Activated naive CD4-positive, alpha-beta T cell treated with anti-CD3 and anti-CD28 coated beads, Interleukin-2, amount 50 U/mL, for 16 hours (primary cell): Measurements from ENCODE around the gene MED14.
"Not testable (repeated sequence)": the region's sequence is repeated elsewhere in the genome, so short reads cannot be mapped to it uniquely, and the experiment has no call there.

Experiments used
- DNase-seq: peaks from one replicate; pipeline ENCODE4 v3.0.0-alpha.2; 2020

The MED14 gene

DNA sequence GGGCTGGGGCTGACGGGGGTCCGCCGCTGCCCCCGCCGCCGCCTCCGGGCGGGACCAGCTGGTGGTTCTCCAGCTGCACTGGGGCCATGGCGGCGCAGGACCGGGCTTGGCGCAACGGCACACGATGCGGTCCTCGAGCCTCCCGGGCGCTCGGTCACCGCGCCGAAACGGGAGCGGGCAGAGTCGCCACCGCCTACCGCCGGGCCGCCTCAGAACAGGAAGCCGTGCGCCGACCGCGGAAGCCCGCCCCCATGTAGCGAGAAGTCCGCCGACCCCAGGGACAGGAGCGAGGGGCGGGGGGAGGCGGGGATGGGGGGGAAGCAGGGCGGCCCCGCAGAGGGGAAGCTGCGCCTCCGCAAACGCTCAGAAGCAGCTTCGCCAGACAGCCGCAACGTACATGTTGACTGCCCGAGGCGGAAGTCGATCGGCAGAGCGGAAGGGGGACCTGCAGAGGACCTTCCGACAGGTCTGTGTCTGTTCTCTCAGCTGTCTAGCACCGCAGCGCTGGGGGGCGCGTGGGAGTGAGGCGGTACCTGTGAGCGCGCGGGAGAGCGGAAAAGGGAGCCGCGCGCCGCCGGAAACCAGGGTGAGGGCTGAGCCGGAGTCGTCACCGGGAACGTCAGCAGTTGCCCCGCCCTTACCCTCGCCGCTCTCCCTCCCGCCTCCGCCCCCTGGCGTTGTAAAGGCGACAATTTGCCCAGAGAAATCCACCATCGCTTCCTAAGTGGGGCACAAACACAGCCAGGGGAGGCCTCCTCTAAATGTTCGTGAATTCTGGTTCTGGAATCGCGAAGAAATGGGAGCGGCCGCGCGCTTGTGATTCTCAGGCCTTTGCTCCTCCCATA is at the start of gene MED14:
MED14 (minus strand) TSS at position 218 of the 845 bp plus-strand sequence; CDS start at position 88, 130 bp downstream.
- DNase-seq = peak; percentile 92

- DNase-seq = no peak
Observed at GRCh38 chrX:40784516-40785151, 49.3 kb upstream of the MED14 start.

DNA sequence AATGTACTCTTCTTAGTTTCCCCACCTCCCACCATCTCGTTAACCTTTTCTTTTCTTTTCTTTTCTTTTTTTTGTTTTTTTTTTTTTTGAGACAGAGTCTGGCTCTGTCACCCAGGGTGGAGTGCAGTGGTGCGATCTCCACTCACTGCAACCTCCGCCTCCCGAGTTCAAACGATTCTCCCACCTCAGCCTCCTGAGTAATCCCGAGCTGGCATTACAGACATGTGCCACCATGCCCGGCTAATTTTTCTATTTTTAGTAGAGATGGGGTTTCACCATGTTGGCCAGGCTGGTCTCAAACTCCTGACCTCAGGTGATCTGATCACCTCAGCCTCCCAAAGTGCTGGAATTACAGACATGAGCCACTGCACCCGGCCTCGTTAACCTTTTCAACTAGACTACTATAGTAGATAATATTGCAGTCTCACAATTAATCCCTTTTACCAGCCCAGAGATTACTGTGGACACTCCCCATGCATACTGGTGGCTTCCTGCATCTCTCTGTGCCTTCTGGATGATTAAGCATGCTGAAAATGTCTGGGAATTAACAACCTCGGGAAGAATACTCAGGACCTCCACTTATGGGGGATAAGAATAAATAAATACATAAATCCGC is 47.4 kb upstream of the MED14 start:
- not testable (repeated sequence) for DNase-seq

GRCh38 chrX:40780951-40781350 is 45.6 kb upstream of the MED14 start:
- DNase-seq = no peak

- DNase-seq = no peak
Observed at GRCh38 chrX:40780082-40780481, 44.7 kb upstream of the MED14 start.

DNA sequence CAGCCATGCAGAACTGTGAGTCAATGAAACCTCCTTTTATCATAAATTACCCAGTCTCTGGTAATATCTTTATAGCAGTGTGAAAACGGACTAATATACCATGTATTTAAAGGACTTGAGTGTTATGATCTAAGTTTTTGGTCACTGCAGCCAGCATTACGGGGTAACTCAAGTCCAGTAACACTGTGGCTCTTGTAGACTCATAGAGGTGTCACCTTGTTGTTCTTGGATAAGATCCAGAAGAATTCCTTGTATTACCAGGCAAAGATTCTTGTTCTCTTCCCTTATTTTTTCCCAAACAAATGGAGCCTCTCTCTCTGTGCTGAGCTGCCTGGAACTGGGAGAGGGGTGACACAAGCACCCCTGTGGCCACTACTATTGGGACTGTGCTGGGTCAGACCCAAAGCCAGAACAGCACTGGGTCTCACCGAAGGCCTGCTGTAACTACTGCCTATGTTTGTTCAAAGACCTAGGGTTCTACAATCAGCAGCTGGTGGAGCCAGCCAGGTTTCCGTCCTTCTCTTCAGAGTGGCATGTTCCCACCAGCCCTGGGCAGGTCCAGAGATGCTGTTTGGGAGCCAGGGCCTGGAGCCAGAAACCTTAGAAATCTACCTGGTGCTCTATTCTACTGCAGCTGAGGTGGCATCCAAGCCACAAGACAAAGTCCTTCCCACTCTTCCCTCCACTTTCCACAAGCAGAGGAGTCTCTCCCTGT is 43.7 kb upstream of the MED14 start:
- no peak for DNase-seq

DNA sequence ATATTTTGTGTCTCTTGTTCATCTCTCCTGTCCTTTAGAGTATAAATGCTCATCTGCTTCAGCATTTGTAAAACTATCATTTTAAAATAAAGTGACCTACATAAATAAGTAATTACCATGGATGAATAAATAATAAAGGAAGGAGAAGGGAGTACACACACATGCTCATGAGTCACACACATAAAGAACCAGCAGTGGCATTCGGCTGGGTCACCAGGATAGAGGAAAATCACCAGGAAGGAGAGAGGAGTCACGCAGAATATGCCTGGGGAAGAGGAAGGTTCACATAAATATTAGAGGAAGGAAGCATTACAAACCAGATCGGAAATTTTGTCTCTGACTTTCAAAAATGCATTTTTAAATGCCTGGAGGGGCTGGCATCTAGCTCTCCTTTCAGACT is 38.5 kb upstream of the MED14 start:
- no peak for DNase-seq

DNA sequence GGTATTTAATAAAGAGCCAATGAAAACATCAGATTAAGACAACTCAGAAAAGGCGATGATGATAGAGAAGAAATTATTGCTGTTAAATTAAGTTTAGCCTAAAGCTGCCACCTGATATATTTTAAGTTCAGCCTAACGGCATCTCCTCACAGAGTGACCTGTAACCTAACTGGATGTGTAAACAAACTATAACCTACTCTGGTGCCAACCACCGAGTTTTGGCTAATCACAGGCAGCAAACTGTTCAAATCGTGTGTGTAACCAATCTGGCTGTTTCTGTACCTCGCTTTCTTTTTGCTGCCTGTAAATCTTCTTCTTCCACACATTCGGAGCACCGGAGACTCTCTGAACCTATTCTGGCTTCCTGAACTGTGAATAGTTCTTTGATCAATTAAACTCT is 37.8 kb upstream of the MED14 start:
- DNase-seq = no peak

DNA sequence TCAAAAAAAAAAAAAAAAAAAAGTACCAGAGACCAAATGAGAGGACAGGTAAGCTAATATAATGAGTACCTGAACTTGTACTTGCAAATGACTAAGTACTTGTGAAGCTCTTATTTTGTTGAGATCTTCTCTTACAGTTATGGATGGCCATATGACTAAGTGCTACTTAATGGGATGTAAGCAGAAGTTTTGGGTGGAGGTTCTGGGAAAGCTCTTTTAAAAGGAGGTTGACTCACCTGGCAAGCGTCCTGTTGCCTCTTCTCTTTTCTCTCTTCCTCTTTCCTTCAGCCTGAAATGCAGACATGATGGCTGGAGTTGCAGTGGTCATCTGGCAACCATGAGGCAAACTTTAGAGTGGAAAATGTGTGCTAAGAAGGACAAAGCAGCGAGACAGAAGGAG is 36.9 kb upstream of the MED14 start:
- DNase-seq = no peak

DNA sequence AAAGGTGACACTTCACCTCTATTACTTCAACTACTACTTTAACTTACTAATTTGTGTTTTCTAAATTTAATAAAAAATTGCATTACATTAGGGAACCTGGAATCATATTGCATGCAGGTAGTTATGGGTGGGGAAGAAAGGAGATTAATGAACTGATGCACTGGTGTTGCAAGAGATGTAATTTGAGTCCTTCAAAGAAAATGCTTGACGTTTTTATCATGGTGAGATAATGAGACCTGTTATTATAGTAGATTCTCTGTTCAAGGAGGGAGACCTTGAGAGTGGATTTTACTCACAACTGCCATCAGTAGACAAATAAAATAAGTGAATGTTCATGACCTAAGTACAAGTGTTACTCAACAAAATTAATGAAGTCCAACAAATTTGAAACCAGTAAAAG is 26.4 kb upstream of the MED14 start:
- DNase-seq = no peak

- no peak for DNase-seq
Observed at GRCh38 chrX:40759374-40759773, 24.0 kb upstream of the MED14 start.

DNA sequence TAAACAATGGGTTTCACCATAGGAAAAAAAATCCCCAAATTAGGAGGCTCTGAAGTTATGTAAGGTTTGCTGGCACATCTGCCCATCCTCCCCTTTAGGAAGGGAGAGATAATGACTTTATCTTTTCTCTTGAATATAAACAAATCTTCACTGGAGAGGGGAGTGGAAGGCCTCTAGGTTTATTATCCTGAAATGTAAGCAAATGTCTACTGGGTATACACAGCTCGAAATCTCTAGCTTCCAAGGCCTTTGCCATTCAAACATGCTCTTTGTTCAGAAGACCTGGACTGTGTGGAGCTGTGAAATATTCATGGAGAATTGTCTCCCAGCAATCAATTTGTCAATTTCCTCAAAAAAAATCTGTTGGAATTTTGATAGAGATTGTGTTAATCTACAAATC is 21.7 kb upstream of the MED14 start:
- no peak for DNase-seq

GRCh38 chrX:40755291-40756249 is 20.2 kb upstream of the MED14 start:
- no peak for DNase-seq

- DNase-seq = no peak
Observed at GRCh38 chrX:40749681-40750494, 14.5 kb upstream of the MED14 start.

GRCh38 chrX:40748977-40749376 is 13.6 kb upstream of the MED14 start:
- DNase-seq = no peak

- DNase-seq = no peak
Observed at GRCh38 chrX:40746521-40746920, 11.2 kb upstream of the MED14 start.

GRCh38 chrX:40736170-40736505 is 796 bp upstream of the MED14 start:
- no peak for DNase-seq

DNA sequence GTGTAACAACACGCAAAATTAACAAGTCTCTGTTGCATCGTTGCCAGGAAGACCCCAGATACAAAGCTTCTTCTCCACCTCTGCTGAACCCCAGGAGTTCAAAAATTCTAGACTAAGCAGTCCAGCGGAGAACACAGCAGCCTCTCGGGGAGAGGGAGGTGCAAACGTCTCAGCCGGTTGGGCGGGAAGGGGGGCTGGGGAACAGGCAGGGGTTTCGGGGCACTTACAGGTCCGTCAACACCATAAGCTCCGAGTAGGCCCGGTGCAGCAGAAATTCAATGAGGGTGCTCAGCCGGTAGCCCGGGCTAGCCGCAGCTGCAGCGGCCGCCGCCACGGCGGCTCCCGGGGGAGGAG is 394 bp downstream of the MED14 start:
- DNase-seq = peak; percentile 19

DNA sequence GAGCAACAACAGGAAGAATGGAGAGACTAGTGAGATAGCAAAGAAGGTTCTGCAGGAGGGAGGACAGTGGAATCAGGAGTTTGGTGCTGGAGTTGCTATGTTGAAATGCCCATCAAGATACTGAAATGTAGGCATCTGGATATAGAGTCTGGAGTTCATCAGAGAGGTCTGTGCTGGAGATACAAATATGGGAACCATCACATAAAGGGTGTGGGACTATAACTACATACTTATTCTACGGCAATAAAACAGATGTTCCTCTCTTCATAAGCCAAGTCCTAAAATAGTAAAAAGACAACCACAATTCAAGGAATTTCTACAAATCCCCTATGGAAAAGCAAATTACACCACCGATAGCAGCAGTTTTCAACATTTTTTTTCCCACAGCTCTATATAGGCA is 1.6 kb downstream of the MED14 start:
- no peak for DNase-seq

DNA sequence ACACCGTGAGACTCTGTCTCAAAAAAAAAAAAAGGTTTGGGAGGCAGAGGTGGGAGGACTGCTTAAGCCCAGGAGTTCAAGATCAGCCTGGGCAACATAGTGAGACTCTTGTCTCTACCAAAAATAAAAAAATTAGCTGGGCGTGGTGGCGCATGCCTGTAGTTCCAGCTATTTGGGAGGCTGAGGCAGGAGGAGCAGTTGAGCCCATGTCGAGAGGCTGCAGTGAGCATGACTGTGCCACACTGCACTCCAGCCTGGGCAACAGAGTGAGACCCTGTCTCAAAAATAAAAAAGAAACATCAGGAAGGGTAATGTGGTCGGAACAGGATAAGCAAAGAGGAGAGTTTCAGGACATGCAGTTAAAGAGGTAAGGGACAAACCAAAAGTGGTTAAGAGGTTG is 2.8 kb downstream of the MED14 start:
- not testable (repeated sequence) for DNase-seq
